GM10266 (cell line): ENCODE measurements around the gene PTPRD.

Experiments used
- DNase-seq: peaks from one replicate; pipeline ENCODE4 v3.0.0; 2012; ENCODE audit errors: extremely low spot score
- TF ChIP-seq, protein P1 (sequence below): IDR thresholded peaks from 2 replicates; pipeline ENCODE4 v1.5.1; 2012; ENCODE audit warnings: mild to moderate bottlenecking, low read depth; ENCODE audit not compliant: control insufficient read depth, insufficient read depth; ENCODE audit errors: missing control alignments

Gene PTPRD

DNA sequence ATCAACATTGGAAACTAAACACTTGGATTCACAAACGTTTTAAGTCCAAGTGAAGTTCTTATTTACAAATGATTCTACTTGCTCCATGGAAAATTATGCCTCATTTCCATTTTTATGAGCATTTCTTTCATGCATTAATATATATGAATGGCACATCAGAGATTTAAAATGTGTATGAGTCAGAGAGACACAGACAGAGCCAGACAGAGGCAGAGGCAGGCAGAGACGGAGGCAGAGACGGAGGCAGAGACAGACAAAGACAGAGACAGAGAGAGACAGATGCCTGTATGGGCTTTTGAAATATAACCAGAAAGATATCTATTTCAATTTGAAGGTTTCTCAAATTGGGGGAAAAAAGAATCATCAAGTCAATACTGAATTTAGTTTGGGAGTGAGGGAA lies 649.0 kb downstream of the PTPRD start:
- DNase-seq, result no peak
- TF ChIP-seq, protein P1, sequence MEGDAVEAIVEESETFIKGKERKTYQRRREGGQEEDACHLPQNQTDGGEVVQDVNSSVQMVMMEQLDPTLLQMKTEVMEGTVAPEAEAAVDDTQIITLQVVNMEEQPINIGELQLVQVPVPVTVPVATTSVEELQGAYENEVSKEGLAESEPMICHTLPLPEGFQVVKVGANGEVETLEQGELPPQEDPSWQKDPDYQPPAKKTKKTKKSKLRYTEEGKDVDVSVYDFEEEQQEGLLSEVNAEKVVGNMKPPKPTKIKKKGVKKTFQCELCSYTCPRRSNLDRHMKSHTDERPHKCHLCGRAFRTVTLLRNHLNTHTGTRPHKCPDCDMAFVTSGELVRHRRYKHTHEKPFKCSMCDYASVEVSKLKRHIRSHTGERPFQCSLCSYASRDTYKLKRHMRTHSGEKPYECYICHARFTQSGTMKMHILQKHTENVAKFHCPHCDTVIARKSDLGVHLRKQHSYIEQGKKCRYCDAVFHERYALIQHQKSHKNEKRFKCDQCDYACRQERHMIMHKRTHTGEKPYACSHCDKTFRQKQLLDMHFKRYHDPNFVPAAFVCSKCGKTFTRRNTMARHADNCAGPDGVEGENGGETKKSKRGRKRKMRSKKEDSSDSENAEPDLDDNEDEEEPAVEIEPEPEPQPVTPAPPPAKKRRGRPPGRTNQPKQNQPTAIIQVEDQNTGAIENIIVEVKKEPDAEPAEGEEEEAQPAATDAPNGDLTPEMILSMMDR, result no peak

DNA sequence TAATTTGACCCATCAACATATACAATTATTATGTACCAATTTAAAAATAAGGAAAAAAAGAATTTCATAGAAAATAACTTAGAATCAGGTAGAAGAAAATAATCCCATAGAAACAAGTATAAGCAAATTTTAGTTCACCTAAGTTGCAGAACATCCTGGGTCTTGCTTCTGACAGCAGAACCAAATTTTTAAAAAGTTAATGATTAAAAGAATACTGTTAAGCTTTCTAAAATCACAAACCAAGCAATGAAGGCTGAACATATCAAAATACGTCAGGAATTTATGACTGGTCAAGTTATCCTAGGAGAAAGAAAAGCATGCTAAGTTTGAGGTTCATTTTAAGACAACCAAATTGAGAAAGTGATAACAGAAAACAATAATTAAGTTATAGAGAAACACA lies 650.9 kb downstream of the PTPRD start:
- no peak for DNase-seq
- TF ChIP-seq, protein P1, result no peak

DNA sequence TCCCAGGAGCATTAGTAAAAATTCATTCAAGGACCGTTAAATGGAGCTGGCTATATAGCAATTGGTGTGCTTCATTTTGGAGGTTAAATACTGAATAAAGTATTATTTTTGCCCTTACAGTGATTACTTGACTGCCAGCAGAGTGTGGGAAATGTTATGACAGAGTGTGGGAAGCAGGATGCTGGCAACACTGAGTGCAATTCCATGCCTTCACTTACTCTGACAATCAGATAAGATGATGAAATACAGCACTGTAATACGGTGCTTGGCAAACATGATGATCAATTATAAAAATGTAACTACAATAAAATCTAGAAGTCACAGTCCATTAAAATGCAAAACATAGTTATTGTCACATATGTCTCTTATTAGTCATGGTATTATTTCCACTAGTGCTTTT lies 651.3 kb downstream of the PTPRD start:
- DNase-seq, result no peak
- TF ChIP-seq, protein P1, result no peak

DNA sequence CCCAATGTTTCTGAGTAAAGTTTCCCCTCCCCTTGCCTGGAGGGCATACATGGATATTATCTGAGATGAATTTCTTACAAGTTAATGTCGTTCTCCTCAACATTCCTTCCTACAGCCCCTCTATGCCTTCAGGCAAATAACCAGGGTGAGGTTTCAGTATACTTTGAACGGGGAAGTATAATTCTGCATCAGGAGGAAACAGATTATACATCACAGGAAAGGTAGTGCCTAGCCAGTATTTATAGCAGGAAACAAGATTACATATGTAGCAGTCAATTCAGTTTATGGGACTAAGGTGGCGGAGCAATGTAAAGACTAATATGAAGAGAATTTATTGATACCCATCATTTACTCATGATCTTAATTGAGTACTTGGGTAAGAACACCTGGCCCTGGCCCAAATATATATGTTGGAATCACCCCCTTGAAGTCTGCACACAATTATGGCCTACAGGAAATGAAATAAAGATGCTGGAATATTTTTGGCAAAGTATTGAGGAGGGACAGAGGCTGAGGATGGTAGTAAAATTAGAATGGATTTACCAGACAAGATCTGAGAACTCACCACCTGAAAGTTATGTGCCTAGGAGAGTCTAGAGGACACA lies 661.1 kb downstream of the PTPRD start:
- no peak for DNase-seq
- TF ChIP-seq, protein P1, result no peak

DNA sequence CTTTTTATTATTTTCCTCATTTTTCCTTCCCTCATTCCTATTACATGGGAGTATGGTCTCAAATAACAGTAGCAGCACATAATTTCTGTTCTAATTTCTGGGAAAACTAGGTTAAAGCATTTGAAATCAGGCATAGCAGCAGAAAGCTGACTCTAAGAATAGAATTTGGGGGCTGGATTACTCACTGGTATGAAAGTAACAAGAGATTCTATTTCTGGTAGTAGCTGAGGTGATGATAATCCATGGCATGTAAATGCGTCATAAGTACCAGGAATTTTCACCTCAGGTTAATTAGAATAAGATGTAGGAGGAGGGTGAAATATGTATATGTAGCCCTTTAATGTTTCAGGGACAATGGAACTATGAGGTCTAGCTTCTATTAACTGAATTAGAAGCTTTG lies 662.0 kb downstream of the PTPRD start:
- no peak for DNase-seq
- TF ChIP-seq, protein P1, result no peak

DNA sequence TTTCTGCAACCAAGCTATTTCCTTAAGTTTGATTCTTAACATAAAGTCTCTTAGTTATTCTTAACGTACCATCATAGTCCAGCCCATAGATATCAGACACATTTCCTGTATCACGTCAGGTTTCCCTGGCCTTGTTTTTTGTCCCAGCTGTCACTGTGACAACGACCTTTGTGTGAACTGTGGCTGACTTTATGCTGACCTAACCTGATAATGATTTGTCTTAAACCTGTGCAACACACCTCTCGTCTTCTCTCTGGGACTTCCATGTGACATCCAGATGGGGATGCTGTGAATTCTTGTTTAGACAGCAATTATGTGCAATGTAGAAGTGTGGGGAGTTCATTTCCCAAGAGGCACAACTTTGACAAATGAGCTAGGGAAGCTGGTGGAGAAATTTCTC lies 662.8 kb downstream of the PTPRD start:
- no peak for DNase-seq
- TF ChIP-seq, protein P1, result no peak

DNA sequence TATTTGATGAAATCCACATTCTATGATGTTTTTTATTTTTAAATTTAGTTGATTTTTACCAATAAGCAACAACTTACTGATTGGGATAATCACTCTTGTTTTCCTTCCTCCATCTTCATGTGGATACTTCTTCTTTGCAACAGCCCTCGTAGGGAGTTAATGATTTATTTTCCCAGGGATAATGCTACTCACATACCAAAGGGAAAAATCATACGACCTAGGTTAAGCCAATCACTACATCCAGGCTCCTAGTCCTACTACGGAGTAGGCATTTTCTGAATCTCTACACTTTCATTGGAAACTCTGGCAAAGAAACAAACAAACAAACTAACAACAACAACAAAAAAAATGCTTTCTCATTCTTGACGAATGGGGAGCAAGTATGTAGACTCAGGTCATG lies 663.4 kb downstream of the PTPRD start:
- TF ChIP-seq, protein P1, result no peak
- no peak for DNase-seq
